ENCODE measurements around the gene NAV1.
"Not testable (repeated sequence)": the region's sequence is repeated elsewhere in the genome, so short reads cannot be mapped to it uniquely, and the experiment has no call there.

The NAV1 gene, protein sequence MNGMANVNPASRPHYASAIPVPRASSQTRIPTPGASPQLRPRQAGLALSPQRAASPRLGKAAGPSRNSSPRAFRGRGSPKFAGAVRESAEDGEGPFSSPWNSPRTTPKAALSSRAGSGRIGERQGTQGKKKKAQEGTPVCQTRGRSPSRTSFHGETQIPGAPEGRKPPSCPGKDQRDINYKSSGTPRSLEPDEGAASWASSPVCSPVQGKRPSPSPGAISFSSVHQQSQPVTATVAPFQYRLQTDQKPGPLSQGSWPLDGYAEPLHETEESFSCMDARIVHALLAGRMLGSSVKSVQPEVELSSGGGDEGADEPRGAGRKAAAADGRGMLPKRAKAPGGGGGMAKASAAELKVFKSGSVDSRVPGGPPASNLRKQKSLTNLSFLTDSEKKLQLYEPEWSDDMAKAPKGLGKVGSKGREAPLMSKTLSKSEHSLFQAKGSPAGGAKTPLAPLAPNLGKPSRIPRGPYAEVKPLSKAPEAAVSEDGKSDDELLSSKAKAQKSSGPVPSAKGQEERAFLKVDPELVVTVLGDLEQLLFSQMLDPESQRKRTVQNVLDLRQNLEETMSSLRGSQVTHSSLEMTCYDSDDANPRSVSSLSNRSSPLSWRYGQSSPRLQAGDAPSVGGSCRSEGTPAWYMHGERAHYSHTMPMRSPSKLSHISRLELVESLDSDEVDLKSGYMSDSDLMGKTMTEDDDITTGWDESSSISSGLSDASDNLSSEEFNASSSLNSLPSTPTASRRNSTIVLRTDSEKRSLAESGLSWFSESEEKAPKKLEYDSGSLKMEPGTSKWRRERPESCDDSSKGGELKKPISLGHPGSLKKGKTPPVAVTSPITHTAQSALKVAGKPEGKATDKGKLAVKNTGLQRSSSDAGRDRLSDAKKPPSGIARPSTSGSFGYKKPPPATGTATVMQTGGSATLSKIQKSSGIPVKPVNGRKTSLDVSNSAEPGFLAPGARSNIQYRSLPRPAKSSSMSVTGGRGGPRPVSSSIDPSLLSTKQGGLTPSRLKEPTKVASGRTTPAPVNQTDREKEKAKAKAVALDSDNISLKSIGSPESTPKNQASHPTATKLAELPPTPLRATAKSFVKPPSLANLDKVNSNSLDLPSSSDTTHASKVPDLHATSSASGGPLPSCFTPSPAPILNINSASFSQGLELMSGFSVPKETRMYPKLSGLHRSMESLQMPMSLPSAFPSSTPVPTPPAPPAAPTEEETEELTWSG (N-terminal part only)

GRCh38 chr1:201538612-201539551, at the start of gene NAV1:
TSS of gene NAV1 (plus strand) at chr1:201539127. CDS start at chr1:201622885, 83,758 bp downstream.
- DNase-seq = peak; percentile 92

DNA sequence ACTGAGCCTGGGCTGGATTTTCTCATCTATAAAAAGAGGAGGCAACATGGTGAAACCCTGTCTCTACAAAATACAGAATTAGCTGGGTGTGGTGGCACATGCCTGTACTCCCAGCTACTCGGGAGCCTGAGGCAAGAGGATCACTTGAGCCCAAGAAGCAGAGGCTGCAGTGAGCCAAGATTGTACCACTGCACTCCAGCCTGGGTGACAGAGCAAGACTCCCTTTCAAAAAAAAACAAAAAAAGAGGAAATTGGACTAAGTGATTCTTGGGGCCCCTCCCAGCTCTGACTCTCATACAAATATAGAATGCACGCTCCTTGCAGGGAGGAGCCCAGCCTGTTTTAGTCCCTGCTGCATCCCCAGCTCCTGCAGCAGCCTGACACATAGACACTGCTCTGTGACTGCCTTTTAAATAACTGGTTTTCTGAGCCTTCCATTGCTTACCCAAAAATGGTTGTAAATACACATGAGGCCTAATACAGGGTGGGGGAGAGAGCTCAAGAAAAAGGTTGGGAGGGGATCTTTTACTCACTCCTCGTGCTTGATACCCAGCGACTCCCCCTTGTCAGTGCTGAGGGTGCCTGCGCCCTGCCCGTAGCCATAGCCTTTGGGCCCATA, 49.2 kb upstream of the NAV1 start:
- DNase-seq = no peak

DNA sequence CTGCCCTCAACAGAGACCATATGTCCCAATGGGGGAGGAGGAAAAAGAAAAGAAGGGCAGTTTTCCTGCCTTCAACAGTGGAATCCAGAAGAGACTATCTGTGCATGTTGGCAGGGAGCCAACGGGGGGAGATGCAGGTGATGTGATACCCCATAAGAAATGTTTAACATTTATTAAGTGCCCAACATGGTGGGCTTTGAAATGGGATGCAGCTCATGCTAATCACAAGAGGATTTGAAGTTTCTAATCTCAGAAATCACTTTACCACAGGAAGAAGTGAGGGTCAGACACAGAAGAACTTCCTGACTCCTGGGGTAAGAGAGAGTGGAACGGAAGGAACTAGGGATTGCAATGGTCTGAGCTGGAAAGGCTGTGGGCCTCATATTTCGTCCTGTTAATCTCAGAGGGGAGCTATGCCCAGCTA, 48.2 kb upstream of the NAV1 start:
- DNase-seq = no peak

GRCh38 chr1:201491896-201492511, 46.9 kb upstream of the NAV1 start:
- DNase-seq = no peak

- DNase-seq = not testable (repeated sequence)
Observed at GRCh38 chr1:201493026-201493656, 45.8 kb upstream of the NAV1 start.

DNA sequence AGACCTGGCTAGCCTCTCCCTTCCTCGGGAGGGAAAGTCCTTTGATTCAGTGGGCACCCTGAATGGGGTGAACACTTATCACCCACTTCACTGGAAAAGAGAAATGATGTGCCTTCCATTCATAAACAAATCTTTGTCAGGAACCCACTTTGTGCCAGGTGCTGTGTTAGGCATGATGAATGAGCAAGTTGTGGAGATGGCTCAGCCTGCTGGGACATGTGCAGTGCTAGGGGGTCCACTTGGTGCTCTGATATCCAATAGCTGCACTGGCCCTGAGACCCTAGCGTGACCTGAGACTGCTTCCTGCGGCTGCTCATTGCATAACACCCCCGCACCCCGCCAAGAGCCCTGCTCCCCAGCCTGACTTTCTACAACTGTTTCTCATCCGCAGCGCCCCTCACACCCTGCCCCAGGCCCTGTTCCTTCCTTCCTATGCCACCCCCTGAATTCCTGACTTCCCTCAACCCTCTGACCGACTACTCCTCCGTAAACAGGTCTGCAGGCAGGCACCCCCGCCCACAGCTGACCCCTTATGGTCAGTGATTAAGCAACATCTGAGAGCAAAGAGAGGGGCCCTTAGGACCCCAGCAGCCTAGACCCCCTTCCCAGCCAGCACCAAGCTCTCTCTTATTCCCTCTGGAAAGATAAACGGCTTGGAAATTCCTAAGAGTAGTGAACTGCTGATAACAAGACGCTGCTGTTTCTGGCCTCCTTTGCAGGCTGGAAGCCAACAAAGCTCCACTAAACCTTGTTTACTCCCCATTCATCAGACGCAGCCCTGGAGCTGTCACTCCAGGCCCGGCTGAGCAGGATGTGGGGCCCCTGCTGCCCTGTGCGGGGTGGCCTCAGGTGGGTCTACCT, 44.9 kb upstream of the NAV1 start:
- no peak for DNase-seq

DNA sequence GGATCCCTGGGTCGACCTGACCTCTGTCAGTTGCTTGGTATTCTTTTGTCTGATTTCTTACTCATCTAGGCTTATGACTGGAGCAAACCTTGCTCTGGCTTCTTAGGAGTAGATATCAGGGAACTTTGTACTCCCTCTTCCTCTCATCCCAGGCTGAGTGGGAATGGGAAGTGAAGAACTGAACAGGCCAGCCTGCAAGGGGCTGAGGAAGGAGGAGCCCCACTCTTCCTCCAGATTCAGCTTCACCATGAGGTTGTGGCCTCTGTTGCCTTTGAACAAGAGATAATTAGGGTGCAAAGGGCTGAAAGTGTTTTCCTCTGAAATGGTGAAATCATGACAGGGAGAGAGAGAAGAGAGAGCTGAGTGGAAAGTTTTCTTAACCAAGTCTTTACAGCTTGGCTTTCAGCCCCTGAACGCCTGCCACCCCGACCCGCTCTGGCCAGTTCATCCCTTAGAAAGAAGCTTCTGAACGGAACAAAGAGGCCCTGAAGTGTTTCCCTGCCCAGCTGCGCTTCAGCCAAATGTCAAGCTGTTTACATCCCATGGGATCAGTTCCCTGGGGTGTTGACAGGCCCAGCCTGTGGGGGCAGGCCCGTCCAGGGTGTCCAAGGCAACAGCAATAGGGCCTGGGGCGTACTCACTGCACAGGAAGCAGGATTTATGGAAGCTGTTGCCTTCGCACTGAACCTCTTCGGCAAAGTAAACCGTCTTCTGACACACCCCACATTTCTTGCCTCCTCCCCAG, 43.2 kb upstream of the NAV1 start:
- DNase-seq = no peak

GRCh38 chr1:201496296-201496690, 42.6 kb upstream of the NAV1 start:
- DNase-seq = no peak

DNA sequence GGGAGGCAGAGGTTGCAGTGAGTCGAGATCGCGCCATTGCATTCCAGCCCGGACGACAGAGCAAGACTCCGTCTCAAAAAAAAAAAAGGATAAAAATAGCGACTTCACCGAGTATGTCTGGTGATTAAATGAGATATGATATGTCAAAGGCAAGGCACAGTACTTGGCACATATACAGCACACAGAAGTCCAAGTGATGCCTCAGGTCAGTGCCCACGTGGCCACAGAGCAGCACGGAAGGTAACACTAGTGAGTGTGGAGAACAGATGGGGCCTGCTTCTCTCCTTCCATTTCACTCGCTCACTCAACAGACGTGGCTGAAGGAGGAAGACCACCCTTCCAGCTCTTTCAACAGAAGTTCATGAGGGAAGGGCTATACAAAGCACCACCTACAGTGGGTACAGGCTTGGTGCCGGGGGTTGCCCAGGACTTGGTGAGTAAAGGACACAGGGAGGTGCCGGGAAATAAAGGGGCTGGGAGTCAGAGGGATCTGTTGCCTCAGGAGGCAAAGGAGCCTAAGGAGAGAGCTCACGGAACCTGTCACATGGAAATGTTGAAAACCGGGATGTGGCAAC, 40.9 kb upstream of the NAV1 start:
- no peak for DNase-seq

- no peak for DNase-seq
Observed at GRCh38 chr1:201498621-201499020, 40.3 kb upstream of the NAV1 start.

DNA sequence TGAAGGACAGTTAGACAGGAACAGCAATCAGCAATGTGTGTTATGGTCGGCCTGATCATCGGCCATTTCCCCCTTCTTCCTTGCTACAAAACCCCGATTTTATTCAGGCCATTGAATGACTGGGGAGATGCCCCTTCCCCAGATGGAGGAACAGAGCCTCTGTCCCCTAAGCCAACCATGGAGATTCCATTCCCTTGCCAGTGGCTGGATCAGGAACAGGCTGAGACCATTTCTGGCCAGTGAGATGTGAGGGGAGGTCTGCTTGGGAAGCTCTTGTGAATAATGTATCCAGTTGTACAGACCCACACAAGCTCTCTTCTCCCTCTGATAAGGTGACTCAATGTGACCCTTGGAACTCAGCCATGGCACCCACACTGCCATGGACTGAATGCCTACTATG, 39.7 kb upstream of the NAV1 start:
- no peak for DNase-seq

DNA sequence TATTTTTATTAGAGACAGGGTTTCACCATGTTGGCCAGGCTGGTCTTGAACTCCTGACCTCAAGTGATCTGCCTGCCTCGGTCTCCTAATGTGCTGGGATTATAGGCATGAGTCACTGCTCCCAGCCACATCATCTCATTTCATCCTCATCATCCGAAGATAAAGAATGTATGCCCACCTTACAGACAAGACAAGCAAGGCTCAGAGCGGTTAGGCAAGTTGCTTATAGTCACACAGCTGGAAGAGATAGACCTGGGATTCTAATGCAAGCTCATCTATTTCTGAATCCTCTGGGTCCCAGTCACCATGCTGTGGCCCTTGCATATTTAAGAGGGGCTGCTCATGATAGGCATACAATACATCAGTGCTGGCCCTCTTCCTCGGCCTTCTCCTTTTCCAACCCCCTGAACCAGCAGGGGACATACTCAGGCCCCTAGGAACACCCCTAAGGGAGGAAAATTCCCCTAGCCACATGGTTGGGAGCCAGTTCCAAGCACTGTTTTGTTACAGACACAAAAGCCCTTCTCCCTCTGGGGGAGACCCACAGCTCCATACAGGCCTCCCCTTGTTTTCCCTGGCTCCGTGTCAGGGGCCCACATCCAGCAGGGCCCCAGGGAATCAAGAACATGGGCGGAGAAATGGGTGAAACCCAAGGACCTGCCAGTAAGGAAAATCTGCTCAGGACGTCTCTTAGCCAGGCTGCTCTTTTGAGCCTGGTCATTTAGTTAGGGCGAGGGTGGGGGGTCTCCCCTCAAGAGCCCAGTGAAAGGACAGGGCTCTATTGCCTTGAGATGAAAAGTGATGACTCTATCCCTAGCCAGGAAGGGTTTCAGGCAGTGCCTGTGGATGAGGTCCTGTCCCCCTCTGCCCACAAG, 38.9 kb upstream of the NAV1 start:
- no peak for DNase-seq

DNA sequence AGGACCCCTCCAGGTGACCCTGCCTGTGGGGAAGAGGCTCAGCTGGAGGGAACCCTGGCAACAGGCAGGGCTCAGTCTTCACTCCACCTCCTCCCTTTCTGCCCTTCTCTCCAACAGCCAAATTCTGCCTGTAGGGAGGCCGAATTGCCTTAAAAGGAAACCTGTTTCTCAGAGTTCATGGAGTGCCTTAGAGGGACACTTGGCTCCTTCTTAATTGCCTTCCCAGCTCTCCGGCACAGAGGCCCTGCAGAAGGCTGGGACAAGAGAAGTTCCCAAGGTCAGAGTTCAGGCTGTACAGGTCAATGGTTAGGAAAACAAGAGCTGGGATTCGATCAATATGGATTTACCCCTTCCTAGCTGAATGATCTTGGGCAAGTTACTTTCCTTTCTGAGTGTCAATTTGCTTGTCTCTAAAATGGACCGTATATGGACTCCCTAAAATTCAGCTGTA, 38.2 kb upstream of the NAV1 start:
- no peak for DNase-seq

GRCh38 chr1:201501144-201501543, 37.8 kb upstream of the NAV1 start:
- peak; percentile 63 for DNase-seq

DNA sequence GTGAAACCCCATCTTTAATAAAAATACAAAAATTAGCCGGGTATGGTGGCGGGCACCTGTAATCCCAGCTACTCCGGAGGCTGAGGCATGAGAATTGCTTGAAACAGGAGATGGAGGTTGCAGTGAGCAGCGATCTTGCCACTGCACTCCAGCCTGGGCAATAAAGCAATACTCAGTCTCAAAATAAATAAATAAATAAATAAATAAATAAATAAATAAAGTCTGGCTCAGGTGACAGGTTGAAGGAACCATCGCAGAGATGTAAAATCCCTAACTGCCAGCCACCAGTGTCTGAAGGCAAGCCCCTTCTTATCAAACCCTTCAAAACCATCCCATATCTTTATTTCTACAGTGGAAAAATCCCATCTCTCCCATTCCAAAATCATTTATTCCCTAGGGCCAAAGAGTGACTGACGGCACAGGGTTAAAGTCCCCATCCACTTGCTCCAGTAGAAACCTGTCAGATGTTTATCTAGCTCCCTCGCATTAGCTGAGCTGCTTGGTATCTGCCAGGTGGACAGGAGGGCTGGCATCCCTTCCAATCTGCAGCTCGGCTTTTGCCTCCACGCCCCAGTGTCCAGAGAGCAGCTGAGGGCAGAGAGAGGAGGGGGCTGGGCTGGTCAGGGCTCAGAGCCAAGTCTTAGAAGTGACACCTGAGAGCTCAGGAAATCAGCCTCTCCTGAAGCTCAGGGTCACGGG, 37.0 kb upstream of the NAV1 start:
- no peak for DNase-seq

GRCh38 chr1:201502511-201502857, 36.4 kb upstream of the NAV1 start:
- DNase-seq = no peak

Data from fibroblast of skin of right quadriceps (primary cell).